H1 (cell line): ENCODE results near the gene RAB3IL1. TPM values are rescaled to one million over a fixed set of nuclear protein-coding genes. Genes with fewer than 3 reads are reported as not detected.

ENCODE experiments used
- CTCF ChIA-PET: fragments of 300-600 bp; sonication (Branson Sonifier 250); formaldehyde crosslinking; loops from one replicate; lab custom pipeline; 2021; ENCODE audit not compliant: partially characterized antibody; lab: Charles Lee
- POLR2A ChIA-PET: fragments of 300-600 bp; sonication (Branson Sonifier 250); formaldehyde crosslinking; loops from one replicate; lab custom pipeline; 2021; ENCODE audit warnings: inconsistent platforms; ENCODE audit not compliant: partially characterized antibody; lab: Charles Lee
- DNase-seq, 2 experiments: peaks; one replicate each; pipeline versions ENCODE4 v3.0.0 to v3.0.0-alpha.2; 2010 to 2022; ENCODE audit warnings: low spot score in 2 of 2, low read depth in 1 of 2, mixed read lengths in 1 of 2
- FAIRE-seq: peaks from 2 replicates; lab custom pipeline; 2011; peaks lifted over from hg19 to GRCh38; lab: Jason Lieb, UNC
- H2AFZ ChIP-seq: 2 replicates; pipeline ENCODE4 v1.8.1; 2012; ENCODE audit warnings: low read length, inconsistent platforms
- H2AK5ac ChIP-seq: 2 replicates; pipeline ENCODE4 v1.6.1; 2013; ENCODE audit warnings: low read depth, low read length
- H2BK120ac ChIP-seq: replicated peaks from 2 replicates; pipeline ENCODE3; 2013; ENCODE audit warnings: low read depth, low read length, inconsistent platforms
- H2BK12ac ChIP-seq: 2 replicates; pipeline ENCODE4 v1.6.1; 2013; ENCODE audit warnings: low read depth, low read length
- H2BK15ac ChIP-seq: 2 replicates; pipeline ENCODE4 v1.6.1; 2013; ENCODE audit warnings: low read length
- H2BK20ac ChIP-seq: 2 replicates; pipeline ENCODE4 v1.6.1; 2013; ENCODE audit warnings: low read length
- H2BK5ac ChIP-seq: 2 replicates; pipeline ENCODE4 v1.6.1; 2013; ENCODE audit warnings: low read depth, low read length
- H3K14ac ChIP-seq: 2 replicates; pipeline ENCODE4 v1.6.1; 2013; ENCODE audit warnings: inconsistent platforms; ENCODE audit not compliant: insufficient read length
- H3K18ac ChIP-seq: 2 replicates; pipeline ENCODE4 v1.6.1; 2013; ENCODE audit warnings: low read length; ENCODE audit errors: extremely low read depth
- H3K23ac ChIP-seq: 2 replicates; pipeline ENCODE4 v1.6.1; 2013; ENCODE audit warnings: inconsistent platforms; ENCODE audit not compliant: insufficient read length
- H3K23me2 ChIP-seq: 2 replicates; pipeline ENCODE4 v1.6.1; 2013; ENCODE audit warnings: low read depth, low read length
- H3K27ac ChIP-seq: 2 replicates; pipeline ENCODE4 v1.6.1; 2011; ENCODE audit warnings: low read depth, low read length, inconsistent platforms
- H3K27me3 ChIP-seq, 4 experiments: replicated peaks in 1 of 4; 1 replicate in 1 of 4; 2 replicates in 3 of 4; pipeline versions ENCODE4 v1.6.1 to v1.8.1; 2011 to 2013; ENCODE audit warnings: low read length in 3 of 4, mild to moderate bottlenecking in 3 of 4, inconsistent platforms in 2 of 4, mixed read lengths in 2 of 4, moderate library complexity in 1 of 4; ENCODE audit not compliant: control insufficient read depth in 3 of 4, insufficient read depth in 3 of 4; ENCODE audit errors: extremely low read depth in 1 of 4
- H3K36me3 ChIP-seq, 4 experiments: 2 replicates each; pipeline versions ENCODE4 v1.6.1 to v1.8.1; 2011 to 2013; ENCODE audit warnings: mild to moderate bottlenecking in 4 of 4, low read length in 3 of 4, moderate library complexity in 2 of 4, control low read depth in 1 of 4, inconsistent platforms in 1 of 4; ENCODE audit not compliant: insufficient read depth in 4 of 4, control insufficient read depth in 2 of 4
- H3K4ac ChIP-seq: replicated peaks from 2 replicates; pipeline ENCODE3; 2013; ENCODE audit warnings: low read length, low read depth, mixed read lengths, inconsistent platforms; ENCODE audit not compliant: insufficient read length
- H3K4me1 ChIP-seq, 4 experiments: replicated peaks in 1 of 4; 1 replicate in 1 of 4; 2 replicates in 3 of 4; pipeline versions ENCODE4 v1.6.1 to v1.8.1; 2011 to 2013; ENCODE audit warnings: low read length in 3 of 4, inconsistent platforms in 2 of 4, mixed read lengths in 1 of 4; ENCODE audit not compliant: insufficient read depth in 4 of 4, control insufficient read depth in 3 of 4
- H3K4me2 ChIP-seq, 2 experiments: 2 replicates each; pipeline versions ENCODE4 v1.6.1 to v1.8.1; 2011 to 2013; ENCODE audit warnings: low read depth in 2 of 2, low read length in 2 of 2, control low read depth in 1 of 2, inconsistent platforms in 1 of 2, mild to moderate bottlenecking in 1 of 2; ENCODE audit not compliant: insufficient read depth in 1 of 2
- H3K4me3 ChIP-seq, 4 experiments: fragments of 200-600, 300-600 bp in 1 of 4; sonication (generic), shearing (Covaris generic), sonication (Bioruptor Twin) in 1 of 4; 2 replicates each; pipeline versions ENCODE4 v1.5.1 to v1.8.1; 2011 to 2016; ENCODE audit warnings: low read length in 4 of 4, low read depth in 3 of 4, control low read depth in 2 of 4, inconsistent platforms in 2 of 4, mild to moderate bottlenecking in 2 of 4, mixed read lengths in 1 of 4, moderate library complexity in 1 of 4; ENCODE audit not compliant: insufficient read depth in 2 of 4; ENCODE audit errors: extremely low read depth in 1 of 4
- H3K56ac ChIP-seq: replicated peaks from 2 replicates; pipeline ENCODE3; 2013; ENCODE audit warnings: low read depth, mild to moderate bottlenecking, mixed read lengths, low read length, inconsistent platforms; ENCODE audit not compliant: insufficient read length
- H3K79me1 ChIP-seq: 2 replicates; pipeline ENCODE4 v1.6.1; 2013; ENCODE audit warnings: low read depth, low read length, control low read depth
- H3K79me2 ChIP-seq, 2 experiments: 2 replicates each; pipeline versions ENCODE4 v1.6.1 to v1.8.1; 2012 to 2013; ENCODE audit warnings: low read length in 2 of 2, mild to moderate bottlenecking in 2 of 2, inconsistent platforms in 1 of 2; ENCODE audit not compliant: insufficient read depth in 2 of 2, control insufficient read depth in 1 of 2
- H3K9ac ChIP-seq, 4 experiments: replicated peaks in 1 of 4; 1 replicate in 1 of 4; 2 replicates in 3 of 4; pipeline versions ENCODE4 v1.6.1 to v1.8.1; 2011 to 2013; ENCODE audit warnings: low read depth in 3 of 4, low read length in 3 of 4, control low read depth in 2 of 4, mild to moderate bottlenecking in 2 of 4, moderate library complexity in 2 of 4, inconsistent platforms in 1 of 4; ENCODE audit errors: extremely low read depth in 1 of 4
- H3K9me3 ChIP-seq, 2 experiments: 2 replicates each; pipeline versions ENCODE4 v1.6.1 to v1.8.1; 2012 to 2013; ENCODE audit warnings: mild to moderate bottlenecking in 2 of 2, moderate library complexity in 2 of 2, control low read depth in 1 of 2, inconsistent platforms in 1 of 2, low read depth in 1 of 2, low read length in 1 of 2, mixed read lengths in 1 of 2; ENCODE audit not compliant: insufficient read depth in 2 of 2
- H4K20me1 ChIP-seq, 2 experiments: replicated peaks in 1 of 2; 2 replicates each; pipeline versions ENCODE3 to v1.8.1; 2011 to 2013; ENCODE audit warnings: inconsistent platforms in 2 of 2, low read length in 2 of 2, mild to moderate bottlenecking in 1 of 2; ENCODE audit not compliant: insufficient read depth in 2 of 2, control insufficient read depth in 1 of 2
- H4K5ac ChIP-seq: 2 replicates; pipeline ENCODE4 v1.6.1; 2013; ENCODE audit warnings: low read length, low read depth, mixed read lengths, inconsistent platforms; ENCODE audit not compliant: insufficient read length
- H4K8ac ChIP-seq: 2 replicates; pipeline ENCODE4 v1.8.0; 2013; ENCODE audit warnings: mild to moderate bottlenecking, moderate library complexity, low read length, inconsistent platforms; ENCODE audit not compliant: insufficient read depth; ENCODE audit errors: extremely low read depth
- H4K91ac ChIP-seq: replicated peaks from 2 replicates; pipeline ENCODE3; 2013; ENCODE audit warnings: low read length, mixed read lengths, inconsistent platforms; ENCODE audit not compliant: insufficient read length
- ATF3 ChIP-seq: IDR thresholded peaks from 2 replicates; pipeline ENCODE4 v1.6.1; 2011; ENCODE audit warnings: low read depth, mild to moderate bottlenecking, low read length; ENCODE audit not compliant: insufficient read depth
- CBX5 ChIP-seq: fragments of 300-800, 300-1000 bp; sonication (generic); IDR thresholded peaks from 2 replicates; pipeline ENCODE4 v1.7.1; 2016; ENCODE audit warnings: antibody characterized with exemption, low read length, low read depth
- EP300 ChIP-seq, 2 experiments: IDR thresholded peaks; 1 replicate in 1 of 2; 2 replicates in 1 of 2; pipeline ENCODE4 v1.6.1; 2011 to 2012; ENCODE audit warnings: low read depth in 2 of 2, low read length in 2 of 2, mild to moderate bottlenecking in 2 of 2, borderline replicate concordance in 1 of 2, inconsistent platforms in 1 of 2, moderate library complexity in 1 of 2
- HDAC2 ChIP-seq, 2 experiments: fragments of 300-600 bp in 1 of 2; sonication (generic) in 1 of 2; IDR thresholded peaks; 2 replicates each; pipeline ENCODE4 v1.6.1; 2011 to 2012; ENCODE audit warnings: low read depth in 2 of 2, low read length in 2 of 2, mild to moderate bottlenecking in 2 of 2, moderate library complexity in 2 of 2, borderline replicate concordance in 1 of 2, inconsistent platforms in 1 of 2
- KDM1A ChIP-seq: fragments of 200-600, 300-600 bp; sonication (generic); IDR thresholded peaks from 2 replicates; pipeline ENCODE4 v1.7.1; 2016; ENCODE audit warnings: mild to moderate bottlenecking, low read length, borderline replicate concordance
- POU5F1 ChIP-seq: IDR thresholded peaks from 2 replicates; pipeline ENCODE4 v1.6.1; 2011; ENCODE audit warnings: low read depth, mild to moderate bottlenecking, low read length, moderate library complexity
- RNF2 ChIP-seq: fragments of 200-900, 300-1000 bp; sonication (generic); IDR thresholded peaks from 2 replicates; pipeline ENCODE4 v1.7.1; 2016; ENCODE audit warnings: borderline replicate concordance, low read depth, mild to moderate bottlenecking, antibody characterized with exemption, low read length; ENCODE audit not compliant: poor library complexity, severe bottlenecking; ENCODE audit errors: missing control alignments
- RXRA ChIP-seq: IDR thresholded peaks from 2 replicates; pipeline ENCODE4 v1.6.1; 2011; ENCODE audit warnings: low read depth, mild to moderate bottlenecking, low read length, moderate library complexity; ENCODE audit not compliant: insufficient read depth
- SIX5 ChIP-seq: IDR thresholded peaks from 2 replicates; pipeline ENCODE4 v1.6.1; 2011; ENCODE audit warnings: mild to moderate bottlenecking, low read depth, low read length
- TBP ChIP-seq: IDR thresholded peaks from 2 replicates; pipeline ENCODE4 v1.6.1; 2011; ENCODE audit warnings: low read depth, low read length, improper control_type of control experiment
- USF2 ChIP-seq: IDR thresholded peaks from 2 replicates; pipeline ENCODE4 v1.6.1; 2011; ENCODE audit warnings: low read length, improper control_type of control experiment
- WGBS, 2 experiments: shearing (Covaris generic) in 1 of 2; methylation state at CpG; one replicate each; pipeline versions ENCODE4 v1.1.6 to v1.1.7; 2013 to 2015; ENCODE audit warnings: low lambda C conversion rate in 2 of 2, mixed read lengths in 2 of 2, inconsistent platforms in 1 of 2, low coverage in 1 of 2, missing lambda C conversion rate in 1 of 2; ENCODE audit not compliant: insufficient replicate concordance in 2 of 2, insufficient coverage in 1 of 2, insufficient read length in 1 of 2; ENCODE audit errors: extremely low coverage in 1 of 2, missing lambda C conversion rate in 1 of 2; 5-methylcytosine and 5-hydroxymethylcytosine counted together
- polyA plus RNA-seq, 7 experiments: library from polyadenylated mRNA; depleted of rRNA in 3 of 7; stranded (reverse) in 5 of 7; unstranded in 2 of 7; fragments of >200 nt in 5 of 7; fragments of 200-250 nt in 2 of 7; gene quantifications; 1 replicate in 5 of 7; 2 replicates in 1 of 7; 4 replicates in 1 of 7; pipeline versions ENCODE4 v1.2.1 to v1.2.3, GENCODE V29; 2011 to 2013; ENCODE audit warnings: missing spikeins in 2 of 7, mixed read lengths in 2 of 7
- total RNA-seq: library from RNA; stranded (reverse); fragmentation: NEBNext Ultra II Directional; extraction: Animal tissue kit (Norgen Biotek cat#: 25700); gene quantifications from 2 replicates; pipeline ENCODE4 v1.2.1, GENCODE V29; 2021

The RAB3IL1 gene
- total and polyA plus RNA-seq, 2 of the 8 experiments (the other 6 are each of a cell fraction or from before 2014, with no cell fraction given): 6.8 to 7.9 TPM

GRCh38 chr11:61927501-61927900, 10.1 kb upstream of the RAB3IL1 start:
- no peak overlapping the region for H4K91ac ChIP-seq
- H3K27me3 ChIP-seq: no peaks in the 10 kb centered on the region
- no peaks in the 10 kb centered on the region for H3K79me1 ChIP-seq
- H2BK12ac ChIP-seq: no peak overlapping the region
- H3K4ac ChIP-seq: no peak overlapping the region
- no peaks in the 10 kb centered on the region for H4K20me1 ChIP-seq
- H3K14ac ChIP-seq: no peak overlapping the region
- H3K4me3 ChIP-seq: no peak overlapping the region
- no peak overlapping the region for H2AFZ ChIP-seq
- H2BK20ac ChIP-seq: no peak overlapping the region
- no peak overlapping the region for H3K23ac ChIP-seq
- no peak overlapping the region for H3K27ac ChIP-seq
- DNase-seq (no peak), FAIRE-seq (no peak)
- no peak overlapping the region for H3K18ac ChIP-seq
- no peak overlapping the region for H3K4me2 ChIP-seq
- ChIA-PET POLR2A (interaction anchor here (0.9 kb wide), 1 partner anchor 22 kb away, joined by 3 read pairs; no protein-coding TSS in a partner anchor), CTCF (interaction anchor here (1.0 to 9.2 kb wide), 5 partner anchors 10 to 182 kb away, joined by 3 to 225 read pairs (median 29); no protein-coding TSS in a partner anchor)
- H4K8ac ChIP-seq: no peak overlapping the region; the same call in 1 of the 2 replicates
- no peak overlapping the region for H3K9ac ChIP-seq
- H2BK15ac ChIP-seq: no peak overlapping the region
- no peak overlapping the region for H2BK120ac ChIP-seq
- no peaks in the 10 kb centered on the region for H3K79me2 ChIP-seq
- no peak overlapping the region for H2BK5ac ChIP-seq
- H3K9me3 ChIP-seq: no peaks in the 10 kb centered on the region
- H3K56ac ChIP-seq: no peak overlapping the region
- 92% methylated on average over 1 of the region's 1 CpG; no CpG with 5 or more reads in 1 of the 2 experiments for WGBS, 2 experiments
- H4K5ac ChIP-seq: no peak overlapping the region
- H3K4me1 ChIP-seq: peaks cover 6 to 18% (median 16%) of the 10 kb centered on the region in 4 experiments
- no peaks in the 10 kb centered on the region for H3K36me3 ChIP-seq
- H3K23me2 ChIP-seq: no peaks in the 10 kb centered on the region
- H2AK5ac ChIP-seq: no peak overlapping the region
- TF ChIP-seq RNF2: no peak
- no peak for TF ChIP-seq CBX5
- no peak for TF ChIP-seq HDAC2 (IDR thresholded peaks at IDR 0.05; ENCODE audit: borderline replicate concordance in 1 of 2, low read depth in 2 of 2, low read length in 2 of 2)
- TF ChIP-seq POU5F1: no peak
- TF ChIP-seq RXRA: no peak
- TF ChIP-seq USF2: no peak
- no peak for TF ChIP-seq EP300 (IDR thresholded peaks at IDR 0.05; ENCODE audit: borderline replicate concordance in 1 of 2, low read depth in 2 of 2, low read length in 2 of 2)
- TF ChIP-seq TBP: no peak
- no peak for TF ChIP-seq ATF3
- TF ChIP-seq SIX5: no peak
- no peak for TF ChIP-seq KDM1A
